Astrocyte of the cerebellum (primary cell): ENCODE results near the gene MB.

Experiments
- DNase-seq: peaks from one replicate; pipeline ENCODE4 v3.0.0-alpha.2; 2011; ENCODE audit warnings: low read depth
- H3K4me3 ChIP-seq: 2 replicates; pipeline ENCODE4 v1.5.1; 2011; ENCODE audit warnings: mild to moderate bottlenecking, low read depth, low read length, moderate library complexity
- CTCF ChIP-seq: IDR thresholded peaks from 2 replicates; pipeline ENCODE4 v1.5.1; 2012; ENCODE audit warnings: low read length, low read depth, moderate library complexity, mild to moderate bottlenecking; ENCODE audit errors: missing control alignments
- in situ Hi-C: cut with HindIII; loops from 2 replicates; pipeline ENCODE4 v1.10.0; 2017; ENCODE audit warnings: low sequenced_read_pairs

The MB gene

GRCh38 chr22:35648066-35649025 is 31.2 kb upstream of the MB start, which contains the start of gene APOL6:
Gene APOL6 (plus strand): TSS chr22:35648446. CDS start chr22:35656426, 7,980 bp downstream.
- peak within 1 kb of the TSS; percentile 49 for H3K4me3 ChIP-seq
- DNase-seq = no peak
- in situ Hi-C loops = no loop called here
- TF ChIP-seq CTCF = no peak

GRCh38 chr22:35645646-35646045 is 28.5 kb upstream of the MB start:
- no peak for DNase-seq
- H3K4me3 ChIP-seq = no peak overlapping the region
- no peak for TF ChIP-seq CTCF
- in situ Hi-C loops = no loop called here

- in situ Hi-C loops = no loop called here
- TF ChIP-seq CTCF = no peak
- DNase-seq = no peak
- H3K4me3 ChIP-seq = no peak overlapping the region
Measured at GRCh38 chr22:35643991-35644390, 26.9 kb upstream of the MB start.

- no peak overlapping the region for H3K4me3 ChIP-seq
- no peak for TF ChIP-seq CTCF
- in situ Hi-C loops = no loop called here
- DNase-seq = no peak
Measured at GRCh38 chr22:35642305-35642741, 25.2 kb upstream of the MB start.

GRCh38 chr22:35641494-35642120 is 24.5 kb upstream of the MB start:
- in situ Hi-C loops = no loop called here
- no peak overlapping the region for H3K4me3 ChIP-seq
- no peak for DNase-seq
- no peak for TF ChIP-seq CTCF

GRCh38 chr22:35638410-35638809 is 21.3 kb upstream of the MB start:
- no peak for TF ChIP-seq CTCF
- DNase-seq = no peak
- no peak overlapping the region for H3K4me3 ChIP-seq
- in situ Hi-C loops = no loop called here
